ENCODE data around the gene SRSF6.
"Not testable (repeated sequence)": the region's sequence is repeated elsewhere in the genome, so short reads cannot be mapped to it uniquely, and the experiment has no call there.

SRSF6 gene

GRCh38 chr20:43450841-43451799 is 6.6 kb upstream of the SRSF6 start:
- no peak for DNase-seq

- no peak for DNase-seq
These were observed 5.1 kb upstream of the SRSF6 start for GRCh38 chr20:43452404-43453126.

DNA sequence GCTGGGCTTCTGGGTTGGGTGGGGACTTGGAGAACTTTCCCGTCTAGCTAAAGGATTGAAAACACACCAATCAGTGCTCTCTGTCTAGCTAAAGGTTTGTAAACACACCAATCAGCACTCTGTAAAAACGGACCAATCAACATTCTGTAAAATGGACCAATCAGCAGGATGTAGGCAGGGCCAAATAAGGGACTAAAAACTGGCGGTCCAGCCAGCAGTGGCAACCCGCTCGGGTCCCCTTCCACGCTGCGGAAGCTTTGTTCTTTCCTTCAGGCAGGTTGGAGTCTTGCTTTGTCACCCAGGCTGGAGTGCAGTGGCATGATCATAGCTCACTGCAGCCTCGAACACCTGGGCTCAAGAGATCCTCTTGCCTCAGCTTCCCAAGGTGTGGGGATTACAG is 1.4 kb upstream of the SRSF6 start:
- DNase-seq: not testable (repeated sequence)

DNA sequence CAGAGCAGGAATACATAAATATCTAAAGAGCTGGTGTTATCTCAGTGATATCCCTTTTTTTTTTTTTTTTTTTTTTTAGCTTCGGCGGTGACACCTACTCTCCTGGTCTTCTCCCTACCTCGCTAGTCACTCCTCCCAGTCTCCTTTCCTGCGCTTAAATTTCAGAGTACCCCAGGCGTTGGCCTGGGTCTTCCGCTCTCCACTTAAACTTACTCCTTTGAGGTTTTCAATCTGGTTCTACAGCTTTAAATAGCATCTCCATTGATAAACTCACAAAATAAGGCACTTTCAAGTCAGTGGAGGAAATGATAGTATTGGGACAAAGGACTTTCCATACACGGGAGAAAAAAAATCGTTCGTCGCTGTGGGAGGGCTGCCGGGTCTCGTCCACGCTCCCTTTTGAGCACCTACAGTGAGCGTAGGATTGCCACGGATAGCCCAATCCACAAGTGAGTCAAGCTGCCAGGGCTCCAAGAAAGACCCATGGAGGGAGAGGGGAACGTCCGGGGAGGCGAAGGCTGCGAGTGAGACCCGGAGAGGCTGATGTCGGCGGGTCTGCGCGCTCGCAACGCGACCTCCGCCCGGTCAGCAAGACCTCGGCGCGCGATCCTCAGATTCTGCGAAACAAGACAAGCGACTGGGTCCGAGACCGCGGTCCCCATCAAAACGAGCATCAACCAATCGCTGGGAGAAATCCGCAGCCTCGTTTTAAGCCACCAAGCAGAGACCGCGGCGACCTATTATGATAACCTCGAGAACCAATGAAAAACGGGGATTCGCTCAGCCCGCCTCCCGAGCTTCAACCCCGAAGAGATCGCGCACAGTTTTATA is 672 bp upstream of the SRSF6 start:
- peak; percentile 91 for DNase-seq

- DNase-seq: no peak
These were observed 777 bp downstream of the SRSF6 start for GRCh38 chr20:43458422-43458924.

DNA sequence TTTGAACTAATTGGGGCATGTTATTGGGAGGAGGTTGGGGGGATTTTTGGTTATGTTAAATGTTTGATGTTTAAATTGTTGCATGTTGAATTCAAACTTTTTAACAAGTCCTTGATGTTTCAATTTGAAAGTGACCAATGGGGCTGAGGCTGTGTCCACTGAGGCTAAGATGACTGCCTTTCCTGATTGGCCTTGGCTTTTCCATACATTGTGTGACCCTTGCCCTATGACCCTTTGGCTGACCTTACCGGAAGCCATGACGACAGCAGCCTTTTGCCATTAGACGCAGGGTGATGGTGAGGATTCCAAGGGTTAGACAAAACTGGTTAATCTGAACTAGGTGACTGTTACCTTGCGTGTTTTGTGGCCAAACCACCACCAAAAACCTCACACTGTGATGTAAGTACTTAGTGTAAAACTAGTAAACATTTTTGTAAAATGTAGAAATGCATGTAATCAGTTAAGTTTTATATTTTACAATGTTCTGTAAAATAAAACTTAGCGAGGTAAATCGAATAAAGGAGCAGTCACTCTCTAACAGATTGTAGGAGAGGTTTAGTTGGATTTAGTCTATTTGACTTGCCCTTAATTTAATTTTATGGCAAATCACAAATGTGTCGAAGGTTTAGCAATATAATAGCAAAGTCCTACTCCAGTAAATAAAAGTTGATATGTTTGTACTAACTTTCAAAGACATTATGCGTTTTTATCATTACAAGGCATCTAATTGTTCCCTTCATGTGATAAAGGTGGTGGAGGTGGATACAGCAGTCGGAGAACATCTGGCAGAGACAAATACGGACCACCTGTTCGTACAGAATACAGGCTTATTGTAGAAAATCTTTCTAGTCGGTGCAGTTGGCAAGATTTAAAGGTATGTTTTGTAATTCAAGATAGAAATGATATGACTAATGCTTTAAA is 1.6 kb downstream of the SRSF6 start:
- peak; percentile 34 for DNase-seq

DNA sequence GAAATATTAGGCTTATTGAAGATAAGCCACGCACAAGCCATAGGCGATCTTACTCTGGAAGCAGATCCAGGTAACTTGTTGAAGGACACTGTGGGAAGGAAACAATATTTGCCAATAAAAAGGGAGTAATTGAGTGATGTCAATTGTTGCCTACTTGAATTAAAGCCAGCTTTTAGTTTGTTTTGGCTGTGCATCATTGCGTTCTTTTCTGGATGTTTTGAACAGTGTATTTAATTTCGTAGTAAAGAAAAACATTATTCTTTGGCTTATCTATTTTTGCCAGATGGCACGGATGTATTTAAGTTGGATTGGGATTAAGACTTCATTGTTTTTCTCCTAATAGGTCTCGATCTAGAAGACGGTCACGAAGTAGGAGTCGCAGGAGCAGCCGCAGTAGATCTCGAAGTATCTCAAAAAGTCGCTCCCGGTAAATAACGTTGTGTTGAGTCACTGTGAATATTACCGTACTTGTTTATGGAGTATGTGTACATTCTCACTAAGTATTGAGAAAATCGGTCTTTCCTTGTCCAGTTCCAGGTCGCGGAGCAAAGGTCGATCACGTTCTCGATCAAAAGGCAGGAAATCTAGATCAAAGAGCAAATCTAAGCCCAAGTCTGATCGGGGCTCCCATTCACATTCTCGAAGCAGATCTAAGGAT is 2.6 kb downstream of the SRSF6 start:
- DNase-seq: no peak

- DNase-seq: no peak
These were observed 3.1 kb downstream of the SRSF6 start for GRCh38 chr20:43460830-43461200.

DNA sequence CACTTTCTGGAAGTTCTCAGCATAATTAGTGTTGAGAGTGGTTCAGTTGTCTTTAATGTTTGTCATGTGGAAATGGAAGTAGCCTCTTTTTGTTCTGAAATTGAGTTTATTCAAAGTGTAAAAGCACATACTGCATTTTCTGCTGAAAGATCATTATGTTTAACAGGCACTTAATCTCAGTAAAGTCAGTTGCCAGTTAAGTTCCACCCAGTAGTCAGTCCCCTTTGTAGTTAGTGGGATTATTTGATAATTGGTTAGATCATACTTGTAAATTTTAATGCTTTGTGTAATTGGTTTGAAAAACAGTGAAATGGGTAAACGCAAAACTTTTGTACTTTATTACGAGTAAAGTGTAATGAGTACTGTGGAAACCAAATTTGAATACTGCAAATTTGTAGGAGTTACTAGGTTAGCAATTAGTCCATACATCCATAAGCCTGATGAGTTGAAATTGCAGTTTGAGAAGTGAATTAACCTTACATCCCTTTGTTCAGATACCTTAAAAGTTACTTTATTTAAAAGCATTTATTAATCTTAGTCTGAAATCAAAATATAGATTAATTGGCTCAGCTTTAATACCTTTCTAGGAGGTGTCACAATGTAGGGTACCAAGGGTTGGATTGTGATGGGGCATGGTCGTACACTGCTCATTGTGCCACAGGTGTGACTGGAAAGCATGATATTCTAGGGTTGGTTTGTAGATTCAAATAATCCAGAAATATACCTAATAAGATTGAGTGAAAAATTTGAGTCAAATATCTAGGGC is 4.4 kb downstream of the SRSF6 start:
- DNase-seq: no peak

DNA sequence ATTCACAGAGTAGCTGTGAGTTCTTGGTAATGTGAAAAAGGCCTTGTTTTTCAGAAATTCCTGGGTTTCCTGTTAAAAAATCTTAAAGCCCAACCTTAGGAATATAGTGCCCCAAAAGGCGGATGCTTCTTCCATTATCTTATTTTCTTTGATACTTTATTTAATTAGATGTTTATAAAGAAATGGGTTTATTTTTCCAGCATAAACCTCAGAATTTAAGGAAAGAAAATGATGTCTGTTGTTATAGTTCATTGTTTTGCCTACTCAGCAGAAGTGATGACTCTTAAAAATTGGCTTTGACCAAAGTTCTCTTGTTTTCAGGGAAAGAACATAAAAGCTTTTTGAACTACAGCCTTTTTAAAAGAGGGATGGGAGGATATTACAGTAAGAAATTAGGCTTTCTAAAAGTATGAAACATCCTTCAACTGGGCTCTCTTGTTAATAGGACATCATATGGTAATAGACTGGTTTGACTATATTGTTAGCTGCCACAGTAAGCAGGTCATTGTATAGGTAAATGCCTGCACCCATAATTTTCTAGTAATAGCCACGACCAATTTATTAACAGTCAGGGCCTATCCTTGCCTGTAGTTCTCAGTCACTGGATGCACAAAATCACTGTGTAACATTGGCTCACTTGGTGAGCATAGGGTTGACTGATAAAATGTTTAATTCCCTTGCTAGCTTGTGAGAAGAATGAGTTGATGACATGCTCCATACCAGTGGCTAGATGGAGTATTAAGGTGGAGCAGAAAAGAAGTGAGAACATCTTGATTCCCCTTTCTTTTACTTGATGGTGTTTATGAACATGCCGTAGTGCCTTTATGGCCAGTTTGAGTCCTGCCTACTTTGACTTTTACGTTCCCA is 5.2 kb downstream of the SRSF6 start:
- DNase-seq: no peak

DNA sequence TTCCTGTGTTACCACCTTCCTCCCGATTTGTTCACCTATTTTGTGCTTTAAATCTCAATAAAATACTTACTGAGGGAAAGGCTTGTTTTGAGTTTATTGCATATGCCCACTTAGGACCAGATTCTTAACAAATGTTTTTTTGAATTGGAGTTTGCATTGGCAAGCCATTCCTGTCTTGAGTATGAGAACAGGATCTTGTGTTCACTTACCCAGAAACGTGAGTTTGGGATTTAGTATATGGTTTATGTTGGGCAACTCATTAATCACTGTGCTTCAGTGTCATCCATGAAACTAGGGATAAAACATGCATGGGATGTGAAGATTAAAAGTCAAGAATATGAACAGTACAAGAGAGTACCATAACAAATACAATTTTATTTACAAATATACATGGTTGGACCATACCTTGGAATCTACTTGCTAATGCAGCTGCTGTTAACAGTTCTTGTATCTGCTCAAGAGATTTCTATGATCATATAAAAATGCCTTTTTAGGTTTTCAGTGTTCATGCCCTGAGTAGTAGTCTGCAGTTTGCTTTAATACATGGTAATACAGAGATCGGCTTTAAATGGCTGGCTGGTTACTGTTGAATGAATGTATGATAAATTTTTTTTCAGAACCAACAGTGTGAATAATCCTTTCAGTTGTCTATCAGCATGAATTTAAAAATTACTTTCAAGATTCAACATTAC is 6.0 kb downstream of the SRSF6 start:
- DNase-seq: no peak

- DNase-seq: no peak
These were observed 6.6 kb downstream of the SRSF6 start for GRCh38 chr20:43464219-43464790.

- no peak for DNase-seq
These were observed 7.9 kb downstream of the SRSF6 start for GRCh38 chr20:43465625-43465943.

GRCh38 chr20:43467589-43467988 is 9.9 kb downstream of the SRSF6 start:
- DNase-seq: no peak

GRCh38 chr20:43472671-43473380 is 15.1 kb downstream of the SRSF6 start:
- DNase-seq: no peak

GRCh38 chr20:43473381-43473704 is 15.6 kb downstream of the SRSF6 start:
- DNase-seq: no peak

DNA sequence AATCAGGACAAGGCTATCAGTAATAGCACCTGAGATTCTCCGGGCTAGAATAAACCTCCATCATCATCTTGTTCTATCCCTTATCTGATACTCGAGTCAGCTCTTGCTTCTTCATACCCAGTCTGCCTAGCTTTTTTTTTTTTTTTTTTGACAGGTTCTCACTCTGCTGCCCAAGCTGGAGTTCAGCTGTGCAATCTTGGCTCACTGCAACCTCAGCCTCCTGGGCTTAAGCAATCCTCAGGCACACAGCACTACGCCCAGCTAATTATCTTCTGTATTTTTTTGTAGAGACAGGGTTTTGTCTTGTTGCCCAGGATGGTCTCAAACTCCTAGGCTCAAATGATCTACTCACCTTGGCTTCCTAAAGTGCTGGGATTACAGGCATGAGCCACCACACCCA is 19.5 kb downstream of the SRSF6 start:
- DNase-seq: no peak

DNA sequence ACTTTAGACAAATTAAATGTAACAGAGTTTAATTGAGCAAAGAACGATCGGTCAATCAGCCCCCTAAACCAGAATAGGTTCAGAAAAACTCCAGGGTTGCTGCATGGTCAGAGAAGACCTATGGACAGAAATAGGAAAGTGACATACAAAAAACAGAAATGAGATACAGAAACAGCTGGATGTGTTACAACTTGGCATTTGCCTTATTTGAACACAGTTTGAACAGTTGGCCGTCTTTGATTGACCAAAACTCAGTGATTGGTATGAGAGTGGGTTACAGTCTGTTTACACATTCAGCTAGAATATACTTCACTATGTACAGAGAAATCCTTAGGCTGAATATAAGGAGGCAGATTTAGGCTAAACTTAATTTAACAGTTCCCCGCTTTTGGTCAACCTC is 19.9 kb downstream of the SRSF6 start:
- no peak for DNase-seq
